Fibroblast of skin of right quadriceps (primary cell): ENCODE measurements around the gene STK40.

ENCODE experiments used
- DNase-seq: peaks from one replicate; pipeline ENCODE4 v3.0.0-alpha.2; 2013

The STK40 gene

DNA sequence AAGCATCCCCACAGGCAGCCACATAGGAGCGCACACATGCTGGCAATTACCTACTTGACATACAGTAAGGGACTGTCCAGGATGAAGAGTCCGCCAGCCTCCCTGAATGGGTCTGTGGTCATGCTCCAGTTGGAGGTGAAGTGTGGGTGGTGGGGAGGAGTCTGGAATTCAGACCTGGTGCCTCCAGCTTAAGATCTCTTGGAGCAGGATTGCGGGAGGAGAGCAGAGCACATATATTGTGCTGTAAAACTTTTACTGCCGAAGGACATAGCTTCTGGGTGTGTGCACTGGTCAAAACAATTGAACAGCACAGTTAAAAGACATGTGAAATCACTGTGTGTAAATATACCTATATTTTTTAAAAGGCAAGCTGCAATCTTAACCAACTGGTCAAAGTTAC lies 17.9 kb downstream of the STK40 start:
- DNase-seq = no peak

DNA sequence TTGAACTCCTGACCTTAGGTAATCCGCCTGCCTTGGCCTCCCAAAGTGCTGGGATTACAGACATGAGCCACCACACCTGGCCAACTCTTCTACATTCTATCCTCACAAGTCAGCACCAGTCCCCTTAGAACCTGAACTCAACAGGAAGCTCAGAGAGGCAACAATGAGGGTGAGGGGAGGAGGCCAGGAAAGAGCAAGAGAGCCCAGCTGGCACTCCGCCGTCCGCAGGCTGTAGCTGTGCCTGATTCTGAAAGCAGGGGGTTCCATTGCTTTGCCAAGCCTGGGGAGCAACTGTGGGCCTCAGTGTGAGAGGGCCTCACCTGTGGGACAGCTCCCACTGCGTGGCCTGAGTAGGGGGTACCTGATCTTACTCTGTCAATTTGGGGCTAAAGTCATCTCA lies 18.7 kb downstream of the STK40 start:
- DNase-seq = no peak

DNA sequence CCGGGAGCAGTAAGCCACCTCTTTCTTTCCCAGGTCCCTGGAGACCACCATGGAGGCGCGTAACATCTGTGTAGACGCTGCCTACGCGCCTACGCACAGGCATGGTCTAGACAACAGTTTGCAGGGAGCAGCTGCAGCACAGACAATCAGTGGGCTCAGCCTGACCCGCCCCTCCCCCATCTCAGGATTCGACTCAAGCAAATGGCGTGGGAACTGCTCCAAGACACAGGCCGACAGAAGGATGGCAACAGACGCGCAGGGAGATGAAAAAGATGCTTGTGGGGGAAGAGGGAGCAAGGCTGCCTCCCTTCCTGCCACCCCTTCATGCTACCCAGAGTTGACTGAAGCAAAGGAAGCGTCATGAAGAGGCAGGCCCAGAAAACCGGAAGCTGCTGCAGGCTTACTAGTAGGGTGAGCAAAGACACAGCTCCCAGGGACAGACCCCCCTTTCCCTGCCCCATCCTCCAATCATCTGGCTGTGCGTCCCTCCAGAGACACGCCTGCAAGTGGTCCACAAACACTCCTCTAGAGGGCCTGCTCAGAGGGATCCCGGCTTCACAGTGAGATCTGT lies 19.5 kb downstream of the STK40 start:
- DNase-seq = peak; percentile 91

DNA sequence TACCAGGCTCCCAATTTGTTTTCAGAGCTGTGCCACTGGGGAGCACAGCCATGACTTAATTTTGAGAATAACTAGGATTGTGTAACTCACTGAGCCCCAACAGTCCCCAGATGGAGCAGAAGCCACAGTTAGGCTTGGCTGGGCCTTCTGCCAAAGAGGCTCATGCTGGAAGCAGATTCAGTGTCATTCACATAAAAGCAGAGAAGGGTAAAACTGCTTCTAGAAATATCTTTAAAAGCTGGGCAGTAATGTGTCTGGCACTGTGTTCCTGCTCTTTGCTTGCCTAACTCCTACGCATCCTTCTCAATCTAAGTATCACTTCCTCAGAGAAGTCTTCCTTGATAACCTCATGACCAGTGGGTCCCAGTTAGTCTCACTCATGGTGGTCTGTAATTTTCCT lies 20.3 kb downstream of the STK40 start:
- DNase-seq = peak; percentile 77

DNA sequence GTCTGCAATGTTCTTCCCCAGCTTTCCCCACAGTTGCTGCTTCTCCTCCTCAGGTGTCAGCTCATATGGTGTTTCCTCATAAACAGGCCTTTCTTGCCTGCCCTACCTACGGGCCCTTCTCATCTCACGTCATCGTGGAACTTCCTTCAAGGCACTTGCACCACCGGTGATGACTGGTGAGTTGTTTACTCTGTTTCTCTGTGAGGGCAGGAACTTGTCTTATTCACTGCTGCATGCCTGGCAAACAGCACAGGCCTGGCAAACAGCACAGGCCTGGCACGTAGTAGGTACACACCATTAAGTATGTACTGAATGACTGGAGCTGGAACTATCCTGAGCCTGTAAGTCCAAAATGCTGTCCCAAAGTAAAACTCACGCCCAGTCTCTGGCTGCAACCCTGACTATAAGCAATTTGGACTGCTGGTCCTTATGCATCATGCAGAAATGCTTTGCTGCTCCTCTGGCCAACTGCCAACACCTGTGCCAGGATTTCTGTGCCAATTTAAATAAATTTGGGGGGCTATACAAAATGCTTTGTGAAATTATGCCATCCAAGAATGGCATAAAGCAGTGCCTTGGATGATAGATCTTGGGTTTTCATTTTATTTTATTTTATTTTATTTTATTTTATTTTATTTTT lies 25.7 kb downstream of the STK40 start:
- DNase-seq = no peak

DNA sequence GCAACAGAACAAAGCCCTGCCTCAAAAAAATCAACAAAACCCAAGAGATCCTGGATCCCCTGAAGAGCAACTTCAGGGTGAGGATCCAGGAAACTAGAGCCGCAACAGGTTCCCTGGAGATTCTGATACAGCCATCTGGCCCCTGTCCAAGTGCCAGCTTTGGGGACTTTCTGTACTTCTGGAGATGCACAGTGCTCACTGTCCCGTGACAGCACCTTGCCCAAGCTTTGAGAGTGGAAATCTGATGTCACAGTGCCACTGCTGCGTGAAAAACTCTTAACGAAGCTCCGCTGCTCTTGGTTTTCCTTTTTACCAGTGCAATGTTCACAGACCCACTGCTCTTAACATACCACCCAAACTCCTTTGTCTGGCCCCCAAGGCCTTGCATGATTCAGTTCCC lies 26.3 kb downstream of the STK40 start:
- DNase-seq = no peak

DNA sequence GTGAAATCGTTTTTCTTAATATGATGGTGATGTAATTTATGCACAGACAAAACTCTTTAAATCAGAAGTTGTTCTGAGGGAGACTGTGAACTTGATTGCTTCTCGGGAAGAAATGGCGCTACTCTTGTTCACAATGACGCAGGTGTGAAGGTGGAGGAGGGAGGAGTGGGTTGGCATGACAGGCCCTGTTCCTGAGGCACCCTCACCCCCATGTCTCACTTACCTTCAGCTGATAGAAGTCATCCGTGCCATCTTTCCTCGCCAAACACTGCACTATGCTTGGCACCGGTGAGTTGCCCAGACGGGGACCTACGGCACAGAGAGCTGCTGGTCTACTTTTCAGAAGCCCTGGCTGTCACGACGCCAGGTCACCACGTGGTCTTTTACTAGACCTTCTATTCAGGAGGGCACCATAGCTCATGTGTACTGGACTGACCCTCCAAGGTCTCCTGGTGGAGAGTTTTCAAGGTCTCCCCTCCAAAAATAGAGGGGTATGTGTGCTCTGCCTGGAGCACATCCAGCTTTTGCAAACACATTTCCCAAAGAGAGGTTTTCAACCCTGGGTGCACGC lies 27.1 kb downstream of the STK40 start:
- DNase-seq = no peak

DNA sequence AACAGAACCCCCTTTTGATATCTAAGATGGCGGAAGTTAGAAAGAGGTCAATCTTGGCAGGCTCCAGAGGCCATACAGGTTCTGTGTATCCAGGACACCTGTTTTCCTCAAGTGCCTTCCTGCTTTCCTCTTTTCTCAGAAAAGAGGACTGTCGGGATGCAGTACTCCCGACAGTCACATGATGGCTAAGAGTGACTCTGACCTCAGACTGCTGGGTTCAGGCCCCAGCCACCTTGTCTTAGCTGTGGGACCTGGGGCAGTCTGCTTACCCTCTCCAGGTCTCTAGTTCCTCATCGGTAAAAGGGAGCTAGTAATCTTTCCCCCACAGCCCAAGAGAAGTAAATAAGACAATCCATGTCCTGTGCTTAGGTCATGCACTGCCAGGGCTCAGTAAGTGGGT lies 29.9 kb downstream of the STK40 start:
- DNase-seq = no peak

DNA sequence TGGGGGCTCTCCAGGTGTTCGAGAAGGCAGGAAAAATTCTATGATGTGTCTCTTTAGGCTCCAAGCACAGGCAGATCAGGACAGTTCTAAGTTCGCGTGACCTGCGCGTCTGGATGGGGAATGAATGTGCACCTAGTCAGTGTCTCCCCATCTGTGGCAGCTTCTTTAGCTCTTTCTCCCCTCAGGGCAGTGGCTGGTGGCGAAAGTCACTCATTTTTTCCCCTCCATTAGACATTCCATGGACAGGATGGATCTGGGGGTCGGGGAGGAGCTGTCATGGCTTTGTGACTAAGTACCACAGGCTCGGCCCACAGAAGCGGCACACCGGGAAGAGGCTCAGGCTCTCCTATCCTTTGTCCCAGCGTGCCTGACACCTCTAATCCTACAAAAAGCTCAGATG lies 31.2 kb downstream of the STK40 start:
- no peak for DNase-seq

DNA sequence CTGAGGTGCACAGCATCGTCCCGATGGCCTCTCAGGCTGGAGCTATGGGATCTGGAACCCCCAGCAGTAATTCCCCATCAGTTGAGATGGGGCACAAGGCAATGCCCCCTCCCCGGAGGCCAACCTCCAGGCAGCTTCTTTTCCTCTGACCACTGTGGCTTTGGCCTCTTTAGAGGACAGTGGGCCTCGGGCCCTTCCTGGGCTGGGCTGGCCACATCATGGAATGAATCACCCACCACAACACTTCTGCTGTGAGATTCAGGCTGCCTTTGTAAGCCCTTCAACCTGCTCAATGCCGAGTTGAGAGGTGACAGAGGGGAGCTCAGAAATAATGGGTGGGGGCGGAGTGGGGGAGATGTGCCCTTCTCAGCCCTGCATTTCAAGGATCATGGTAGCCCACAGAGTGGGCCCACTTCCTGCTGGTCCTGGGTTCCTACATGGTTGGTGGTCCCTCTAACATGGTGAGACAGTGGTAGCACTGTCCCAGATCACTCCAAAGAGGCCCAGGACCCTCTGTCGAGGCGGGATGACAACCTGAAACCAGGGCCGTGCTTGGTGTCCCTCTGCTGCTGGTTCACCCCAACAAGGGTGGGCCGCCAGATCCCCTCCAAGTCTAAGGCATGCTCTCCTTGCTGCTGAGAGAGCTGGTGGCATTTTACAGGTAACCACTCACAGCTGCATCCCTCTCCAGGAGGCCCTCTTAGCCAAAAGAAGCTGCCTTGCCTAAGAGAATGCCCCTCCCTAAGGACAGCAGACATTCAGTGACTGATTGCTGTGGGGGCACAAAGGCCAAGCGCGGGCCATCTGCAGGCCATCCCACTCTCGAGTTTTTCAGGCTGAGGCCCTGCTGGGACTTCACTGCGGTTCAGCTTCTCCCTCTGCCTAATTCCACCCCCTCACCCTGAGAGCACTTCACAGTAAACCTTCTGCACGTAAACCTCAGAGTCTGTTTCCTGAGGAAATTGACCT lies 32.5 kb downstream of the STK40 start:
- DNase-seq = peak; percentile 25

DNA sequence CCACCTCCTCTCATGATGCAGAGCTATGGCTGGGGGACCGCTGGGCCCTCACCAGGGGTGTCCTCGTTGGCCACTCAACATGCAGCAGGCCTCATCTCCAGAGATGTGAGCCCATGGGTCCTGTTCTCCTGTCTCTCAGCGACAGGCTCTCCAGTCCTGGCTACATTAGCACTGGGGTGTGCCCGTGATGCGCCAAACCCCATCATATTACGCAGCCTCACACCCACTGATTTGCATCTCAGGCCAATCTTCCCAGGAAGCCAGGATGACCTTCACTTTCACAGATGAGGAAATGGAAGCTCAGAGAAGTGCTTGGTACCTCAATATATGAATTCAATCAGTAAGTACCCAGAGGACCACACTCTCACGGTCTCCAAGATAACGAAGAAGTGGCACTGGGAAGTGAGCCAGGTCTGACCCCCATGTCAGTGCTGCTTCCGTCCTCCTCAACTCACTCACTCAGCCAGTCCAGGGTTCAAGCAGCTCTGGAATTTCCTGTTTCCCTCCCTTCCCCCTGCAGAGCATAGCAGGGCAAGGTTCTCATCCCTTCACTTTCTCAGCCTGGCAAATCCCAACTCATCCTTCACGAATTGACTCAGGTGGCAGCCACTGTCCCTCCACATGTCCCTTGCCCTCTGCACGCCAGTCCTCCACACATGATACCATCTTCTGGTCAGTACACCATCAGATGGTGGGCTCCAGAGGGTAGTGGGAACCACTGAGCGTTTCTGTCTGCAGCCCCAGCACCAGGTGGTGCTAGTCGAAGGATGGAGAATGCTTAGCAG lies 33.4 kb downstream of the STK40 start:
- peak; percentile 69 for DNase-seq

DNA sequence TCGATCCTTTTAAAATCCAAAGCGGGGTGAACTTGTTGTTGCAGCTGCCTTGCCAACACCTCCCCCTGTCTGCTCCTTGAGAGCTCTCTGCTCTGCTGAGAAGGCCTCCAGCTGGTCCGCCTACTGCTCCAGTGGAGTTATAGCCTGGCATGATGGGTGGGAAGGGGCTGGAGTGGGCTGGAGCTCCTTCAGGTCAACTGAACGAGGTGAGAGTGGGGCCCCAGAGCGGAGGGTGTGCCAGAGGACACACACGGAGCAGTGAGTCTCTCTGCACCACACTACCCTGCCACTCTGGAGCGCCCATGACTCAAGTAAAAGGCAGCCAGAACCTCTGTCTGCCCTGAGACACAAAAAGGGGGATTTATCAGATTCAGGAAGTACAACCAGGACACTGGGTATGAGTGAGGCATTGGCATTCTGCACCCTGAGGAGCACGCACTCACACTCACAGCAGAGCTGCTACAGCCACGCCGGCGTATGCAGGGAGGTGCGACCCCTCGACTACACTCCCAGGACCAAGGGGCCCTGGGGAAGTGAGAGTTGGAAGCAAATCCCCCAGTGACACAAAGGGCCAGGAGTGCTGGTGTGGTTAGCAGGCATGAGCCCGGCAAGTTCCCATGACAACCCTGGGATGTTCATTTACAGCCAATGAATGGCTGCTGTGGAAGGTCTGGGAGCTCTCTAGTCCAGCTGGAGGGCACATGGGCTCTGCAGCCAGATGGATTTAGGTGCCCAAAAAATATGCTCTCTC lies 34.3 kb downstream of the STK40 start:
- peak; percentile 92 for DNase-seq

DNA sequence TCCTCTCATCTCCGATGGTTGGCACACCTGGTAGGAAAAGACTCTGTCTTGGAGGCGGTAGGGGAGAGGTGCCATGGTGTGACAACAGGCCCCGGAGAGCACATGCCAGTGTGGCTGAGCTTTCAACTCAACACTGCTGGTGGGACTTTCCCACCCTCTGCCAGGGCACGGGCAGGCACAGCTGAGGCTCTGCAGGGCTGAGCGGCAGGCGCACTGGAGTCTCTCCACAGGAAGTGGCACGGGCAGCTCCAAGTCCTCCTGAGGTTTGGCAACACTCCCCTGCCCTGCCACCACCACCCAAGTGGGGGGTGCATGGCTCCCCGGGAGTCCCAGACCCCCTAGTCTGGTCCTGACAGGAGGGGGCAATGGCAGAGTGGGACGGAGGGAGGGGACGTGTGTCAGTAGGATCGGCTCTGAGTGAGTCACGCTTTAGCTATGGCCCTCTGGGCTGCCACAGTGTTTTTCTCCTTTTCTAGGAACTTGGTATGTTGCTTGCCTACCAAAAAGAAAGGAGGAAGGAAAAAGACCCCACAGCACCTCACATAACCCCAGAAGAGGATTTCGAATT lies 35.0 kb downstream of the STK40 start:
- peak; percentile 86 for DNase-seq

DNA sequence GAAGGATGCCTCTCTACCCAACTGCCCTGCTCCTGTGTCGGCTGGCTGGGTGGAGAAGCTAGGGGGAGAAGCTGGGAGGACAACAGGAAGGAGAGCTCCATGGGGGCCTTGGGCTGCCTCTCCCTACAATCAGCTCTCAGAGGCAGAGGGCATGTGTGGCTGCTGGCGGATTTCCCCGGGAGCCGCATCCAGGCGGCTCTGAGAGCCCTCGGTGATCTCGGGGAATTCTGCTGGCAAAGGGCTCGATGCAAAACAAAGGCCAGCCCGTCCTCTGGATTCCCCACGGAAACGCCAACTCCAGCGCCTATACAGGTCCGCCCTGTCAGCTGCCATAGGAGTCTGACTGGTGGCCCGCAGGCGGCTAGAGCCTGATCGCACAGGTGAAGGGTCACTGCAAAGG lies 35.9 kb downstream of the STK40 start:
- no peak for DNase-seq

DNA sequence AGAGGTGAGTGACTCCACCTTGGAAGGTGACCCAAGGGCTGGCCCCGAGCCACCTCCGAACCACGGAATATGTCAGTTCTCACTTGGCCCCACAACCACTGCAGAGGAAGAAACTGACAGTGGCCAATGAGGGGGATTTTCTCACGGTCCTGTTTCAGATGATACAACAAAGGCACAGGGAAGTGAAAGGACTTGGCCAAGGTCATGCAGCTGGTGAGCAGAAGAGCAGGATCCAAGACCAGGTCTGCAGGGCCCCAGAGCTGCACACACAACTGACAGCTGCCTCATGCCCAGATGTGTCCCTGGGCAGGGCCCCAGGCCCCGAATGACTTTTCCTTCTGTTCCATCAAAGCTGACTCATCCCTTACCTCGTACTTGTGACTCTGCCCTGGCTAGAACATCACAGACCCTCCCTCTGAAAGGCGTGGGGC lies 36.5 kb downstream of the STK40 start:
- peak; percentile 32 for DNase-seq

DNA sequence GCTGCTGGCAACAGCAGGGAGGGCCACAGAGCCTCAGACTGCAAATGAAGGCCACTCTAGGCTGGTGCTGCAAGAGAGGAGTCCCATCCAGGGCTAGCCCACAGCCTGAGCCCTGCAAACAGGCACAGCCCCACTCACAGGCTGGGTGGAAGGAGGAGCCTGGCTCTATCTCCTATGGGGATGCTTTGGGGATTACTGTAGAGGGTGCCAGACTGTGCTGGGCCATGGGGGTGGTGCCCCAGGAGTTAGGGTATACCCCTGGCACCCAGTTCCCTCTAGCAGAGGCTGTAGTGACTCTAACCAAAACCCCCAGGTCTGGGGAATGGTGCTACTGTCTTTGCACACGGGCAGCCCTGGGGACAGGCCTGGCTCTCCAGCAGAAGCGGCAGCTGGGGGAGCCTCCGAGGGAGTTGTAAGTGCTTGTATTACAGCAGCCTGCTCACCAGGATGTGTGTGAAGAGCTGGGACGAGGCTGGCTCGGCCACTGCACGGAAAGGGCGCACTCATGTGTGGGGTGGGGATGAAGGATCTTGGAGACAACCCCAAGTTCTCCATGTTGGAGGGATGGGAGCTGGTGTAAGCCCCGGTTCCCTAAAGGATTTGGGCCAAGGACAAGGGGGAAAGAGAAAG lies 38.9 kb downstream of the STK40 start:
- no peak for DNase-seq

DNA sequence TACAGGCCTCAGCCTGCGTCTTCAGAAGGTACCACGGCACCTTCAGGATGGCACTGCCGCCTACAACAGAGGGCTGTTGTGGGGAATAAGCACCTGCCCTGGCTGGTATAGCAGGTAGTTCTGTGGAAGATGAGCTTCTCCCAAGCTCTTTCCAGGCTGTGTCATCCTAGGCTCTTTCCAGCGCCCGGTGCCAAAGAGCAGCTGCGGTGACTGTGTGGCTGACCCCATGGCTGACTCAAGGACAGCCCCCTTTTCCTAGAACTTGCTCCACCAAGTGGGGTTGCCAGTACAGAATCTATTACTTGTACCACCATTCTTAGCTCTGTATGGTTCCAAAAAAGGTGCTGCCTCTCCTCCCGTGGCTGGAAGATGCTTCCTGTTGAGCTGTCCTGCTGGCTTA lies 40.4 kb downstream of the STK40 start:
- DNase-seq = no peak

DNA sequence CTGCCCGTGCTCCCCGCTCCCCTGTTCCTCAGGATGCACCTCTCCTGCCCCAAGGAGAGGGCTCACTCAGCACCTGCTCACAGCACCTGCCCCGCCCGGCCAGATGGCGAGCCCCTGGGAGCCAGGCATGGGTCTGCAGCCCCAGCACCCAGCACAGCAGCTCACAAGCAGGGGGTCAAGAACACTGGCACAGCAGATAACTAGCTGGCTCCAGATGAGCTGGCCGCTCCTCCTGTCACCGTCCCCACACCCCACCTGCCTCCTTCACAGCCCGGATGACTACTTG lies 41.4 kb downstream of the STK40 start:
- DNase-seq = no peak

DNA sequence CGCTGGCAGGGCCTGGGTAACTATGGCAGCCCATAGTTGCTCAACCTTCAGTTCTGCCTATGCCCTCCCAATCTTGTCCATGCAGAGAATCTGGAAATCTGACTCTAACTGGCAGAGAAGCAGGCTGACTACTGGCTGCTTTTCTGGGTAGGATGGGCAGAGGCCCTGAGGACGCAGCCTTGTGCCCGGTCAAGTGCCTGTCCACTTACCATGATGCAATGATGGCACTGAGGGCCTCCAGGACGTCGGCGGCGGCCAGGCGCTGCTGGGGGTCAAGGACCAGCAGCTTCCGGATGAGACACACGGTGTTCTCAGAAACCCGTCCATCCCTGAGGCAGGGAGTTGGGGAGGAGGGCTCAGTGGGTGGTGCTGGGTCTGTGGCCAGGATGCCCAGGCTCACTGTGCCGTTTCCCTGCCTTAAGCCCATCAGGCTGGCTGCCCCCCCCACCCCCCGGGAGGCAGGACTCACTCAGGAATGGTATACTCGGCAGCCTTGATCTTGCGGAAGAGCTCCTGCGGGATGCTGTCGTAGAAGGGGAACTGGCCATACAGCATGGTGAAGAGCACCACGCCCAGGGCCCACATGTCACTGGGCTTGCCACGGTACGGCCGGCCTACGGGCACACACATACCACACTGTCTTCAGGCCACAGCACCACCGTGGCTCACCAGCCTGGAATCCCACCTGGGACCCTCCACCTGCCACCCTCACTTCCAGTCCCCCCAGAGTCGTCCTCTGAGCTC lies 41.9 kb downstream of the STK40 start:
- DNase-seq = no peak

DNA sequence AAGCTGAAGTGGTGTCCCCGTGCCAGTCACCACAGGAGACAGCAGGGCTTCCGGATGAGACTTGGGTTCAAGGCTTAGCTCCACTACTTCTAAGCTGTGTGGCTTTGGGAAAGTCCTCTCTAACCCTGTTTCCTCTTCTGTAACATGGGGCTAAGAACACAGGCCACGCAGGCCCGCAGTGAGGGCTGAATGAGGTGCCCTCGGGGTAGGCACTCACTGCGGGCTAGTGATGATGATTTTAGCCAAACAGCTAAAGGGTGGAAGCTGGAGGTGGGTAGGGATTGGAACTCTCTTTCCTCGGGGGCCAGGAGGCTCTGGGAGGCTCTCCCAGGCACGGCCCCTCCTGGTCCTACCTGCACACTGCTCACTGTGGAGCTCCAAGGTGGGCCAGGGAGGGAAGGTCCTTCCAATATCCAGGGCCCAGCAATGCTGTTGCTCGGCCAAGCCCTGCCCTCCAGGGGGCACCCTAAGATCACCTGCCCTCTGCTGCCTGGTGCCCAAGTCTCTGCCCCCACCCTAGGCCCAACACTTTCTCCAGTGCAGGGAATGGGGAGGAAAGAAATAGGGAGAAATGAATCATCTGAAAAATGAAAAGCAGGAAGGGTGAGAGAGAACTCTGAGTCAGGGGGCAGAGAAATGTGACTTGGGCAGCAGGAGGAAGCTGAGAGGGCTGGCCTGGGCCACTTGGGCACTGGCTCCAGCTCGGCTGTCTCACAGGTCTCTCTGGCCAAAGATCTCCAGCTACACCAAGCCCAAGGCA lies 43.1 kb downstream of the STK40 start:
- peak; percentile 73 for DNase-seq
